ENCODE data around the gene CMTM6. TPM values are rescaled to one million over a fixed set of nuclear protein-coding genes. Genes with fewer than 3 reads are reported as not detected.

Gene CMTM6
- total RNA-seq, 1 donor from 2014 or later: 70.2 TPM

DNA sequence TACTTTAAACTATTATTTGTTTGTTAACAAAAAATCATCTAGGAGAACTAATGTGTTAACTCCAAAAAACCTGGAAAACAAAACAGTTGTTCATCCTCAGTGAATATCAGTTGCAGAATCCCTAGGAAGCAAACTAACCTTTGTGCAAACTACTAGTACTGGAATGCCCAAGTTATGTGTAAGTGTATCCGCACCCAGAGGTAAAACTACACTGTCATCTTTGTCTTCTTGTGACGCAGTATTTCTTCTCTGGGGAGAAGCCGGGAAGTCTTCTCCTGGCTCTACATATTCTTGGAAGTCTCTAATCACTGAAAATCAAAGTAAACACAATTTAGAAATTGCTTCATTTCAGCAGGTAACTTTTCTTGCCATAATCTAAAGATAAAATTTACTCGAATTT lies 38.2 kb upstream of the CMTM6 start:
- Histone ChIP-seq H3F3A (ENCODE audit: low read depth) (peaks cover 8% of the 10 kb centered on the region), H3K79me2 (ENCODE audit: low read depth) (peaks cover 27% of the 10 kb centered on the region), H3K9ac (no peak overlapping the region), H4K20me1 (ENCODE audit: low read depth) (peaks cover 3% of the 10 kb centered on the region), H2AFZ (replicated peaks) (no peak overlapping the region), H3K9me3 (ENCODE audit: low read depth) (no peaks in the 10 kb centered on the region), H3K4me3 (no peak overlapping the region), H3K27ac (no peak overlapping the region), H3K36me3 (peaks cover 17% of the 10 kb centered on the region), H3K27me3 (no peaks in the 10 kb centered on the region), H3K4me1 (no peaks in the 10 kb centered on the region), H3K4me2 (no peak overlapping the region)
- TF ChIP-seq EZH2phosphoT487 (IDR thresholded peaks at IDR 0.05) (no peak), EZH2 (IDR thresholded peaks at IDR 0.05) (no peak)
- TF ChIP-seq, protein P1, sequence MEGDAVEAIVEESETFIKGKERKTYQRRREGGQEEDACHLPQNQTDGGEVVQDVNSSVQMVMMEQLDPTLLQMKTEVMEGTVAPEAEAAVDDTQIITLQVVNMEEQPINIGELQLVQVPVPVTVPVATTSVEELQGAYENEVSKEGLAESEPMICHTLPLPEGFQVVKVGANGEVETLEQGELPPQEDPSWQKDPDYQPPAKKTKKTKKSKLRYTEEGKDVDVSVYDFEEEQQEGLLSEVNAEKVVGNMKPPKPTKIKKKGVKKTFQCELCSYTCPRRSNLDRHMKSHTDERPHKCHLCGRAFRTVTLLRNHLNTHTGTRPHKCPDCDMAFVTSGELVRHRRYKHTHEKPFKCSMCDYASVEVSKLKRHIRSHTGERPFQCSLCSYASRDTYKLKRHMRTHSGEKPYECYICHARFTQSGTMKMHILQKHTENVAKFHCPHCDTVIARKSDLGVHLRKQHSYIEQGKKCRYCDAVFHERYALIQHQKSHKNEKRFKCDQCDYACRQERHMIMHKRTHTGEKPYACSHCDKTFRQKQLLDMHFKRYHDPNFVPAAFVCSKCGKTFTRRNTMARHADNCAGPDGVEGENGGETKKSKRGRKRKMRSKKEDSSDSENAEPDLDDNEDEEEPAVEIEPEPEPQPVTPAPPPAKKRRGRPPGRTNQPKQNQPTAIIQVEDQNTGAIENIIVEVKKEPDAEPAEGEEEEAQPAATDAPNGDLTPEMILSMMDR (IDR thresholded peaks at IDR 0.05): no peak
- Mint-ChIP-seq H3K9me3 (no peaks in the 10 kb centered on the region), H3K27me3 (ENCODE audit: insufficient read depth, low read depth) (no peaks in the 10 kb centered on the region), H3K4me1 (no peaks in the 10 kb centered on the region), H3K4me3 (no peak overlapping the region), H3K36me3 (peaks cover 35% of the 10 kb centered on the region), H3K27ac (no peak overlapping the region)
- DNase-seq (ENCODE audit: low spot score): no peak

- DNase-seq (ENCODE audit: low spot score): no peak
- TF ChIP-seq EZH2 (IDR thresholded peaks at IDR 0.05) (no peak), EZH2phosphoT487 (IDR thresholded peaks at IDR 0.05) (no peak)
- TF ChIP-seq, protein P1 (IDR thresholded peaks at IDR 0.05): no peak
- Histone ChIP-seq H3K36me3 (peaks cover 29% of the 10 kb centered on the region), H3K9me3 (ENCODE audit: low read depth) (no peaks in the 10 kb centered on the region), H3K4me2 (no peak overlapping the region), H3K4me1 (no peaks in the 10 kb centered on the region), H3K9ac (no peak overlapping the region), H4K20me1 (ENCODE audit: low read depth) (peaks cover 2% of the 10 kb centered on the region), H3K4me3 (no peak overlapping the region), H3F3A (ENCODE audit: low read depth) (peaks cover 12% of the 10 kb centered on the region), H2AFZ (replicated peaks) (no peak overlapping the region), H3K27ac (no peak overlapping the region), H3K27me3 (no peaks in the 10 kb centered on the region), H3K79me2 (ENCODE audit: low read depth) (no peaks in the 10 kb centered on the region)
- no peaks in the 10 kb centered on the region for H3K27me3 Mint-ChIP-seq (ENCODE audit: insufficient read depth, low read depth)
- no peaks in the 10 kb centered on the region for H3K9me3 Mint-ChIP-seq
- no peak overlapping the region for H3K4me3 Mint-ChIP-seq
- H3K4me1 Mint-ChIP-seq: no peaks in the 10 kb centered on the region
- H3K36me3 Mint-ChIP-seq: peaks cover 34% of the 10 kb centered on the region
- no peak overlapping the region for H3K27ac Mint-ChIP-seq
Observed at GRCh38 chr3:32532434-32532833, 29.8 kb upstream of the CMTM6 start.

GRCh38 chr3:32531010-32531647 lies 28.5 kb upstream of the CMTM6 start:
- Mint-ChIP-seq H3K9me3 (no peaks in the 10 kb centered on the region), H3K27ac (no peak overlapping the region), H3K4me3 (no peak overlapping the region), H3K4me1 (no peaks in the 10 kb centered on the region), H3K36me3 (peaks cover 41% of the 10 kb centered on the region), H3K27me3 (ENCODE audit: insufficient read depth, low read depth) (no peaks in the 10 kb centered on the region)
- Histone ChIP-seq H3K9me3 (ENCODE audit: low read depth) (no peaks in the 10 kb centered on the region), H3K4me1 (no peaks in the 10 kb centered on the region), H3F3A (ENCODE audit: low read depth) (peaks cover 5% of the 10 kb centered on the region), H2AFZ (replicated peaks) (no peak overlapping the region), H3K4me2 (no peak overlapping the region), H4K20me1 (ENCODE audit: low read depth) (no peaks in the 10 kb centered on the region), H3K27me3 (no peaks in the 10 kb centered on the region), H3K4me3 (no peak overlapping the region), H3K79me2 (ENCODE audit: low read depth) (no peaks in the 10 kb centered on the region), H3K27ac (no peak overlapping the region), H3K9ac (no peak overlapping the region), H3K36me3 (peaks cover 24% of the 10 kb centered on the region)
- no peak for TF ChIP-seq EZH2 (IDR thresholded peaks at IDR 0.05)
- no peak for DNase-seq (ENCODE audit: low spot score)

- Histone ChIP-seq H3K36me3 (peaks cover 25% of the 10 kb centered on the region), H3F3A (ENCODE audit: low read depth) (no peaks in the 10 kb centered on the region), H3K27ac (no peak overlapping the region), H2AFZ (replicated peaks) (no peak overlapping the region), H3K4me2 (no peak overlapping the region), H4K20me1 (ENCODE audit: low read depth) (no peaks in the 10 kb centered on the region), H3K4me3 (no peak overlapping the region), H3K4me1 (no peaks in the 10 kb centered on the region), H3K9ac (no peak overlapping the region), H3K9me3 (ENCODE audit: low read depth) (no peaks in the 10 kb centered on the region), H3K79me2 (ENCODE audit: low read depth) (no peaks in the 10 kb centered on the region), H3K27me3 (no peaks in the 10 kb centered on the region)
- Mint-ChIP-seq H3K4me3 (no peak overlapping the region), H3K27ac (no peak overlapping the region), H3K9me3 (no peaks in the 10 kb centered on the region), H3K4me1 (peaks cover 3% of the 10 kb centered on the region), H3K27me3 (ENCODE audit: insufficient read depth, low read depth) (no peaks in the 10 kb centered on the region), H3K36me3 (peaks cover 38% of the 10 kb centered on the region)
- TF ChIP-seq, protein P1 (IDR thresholded peaks at IDR 0.05): no peak
- no peak for DNase-seq (ENCODE audit: low spot score)
Observed at GRCh38 chr3:32525720-32526119, 23.1 kb upstream of the CMTM6 start.
